Mucosa of descending colon (tissue), 3 donors: ENCODE results near the gene OR6V1. TPM values are rescaled to one million over a fixed set of nuclear protein-coding genes. Genes with fewer than 3 reads are reported as not detected.

Experiments
- ATAC-seq: fragments of 200-7000 bp; cut with Tn5 transposase; one replicate; pipeline ENCODE4 v1.9.1; 2020; ENCODE audit warnings: mild to moderate bottlenecking, moderate library complexity
- DNase-seq, 3 donors: peaks; one replicate each; pipeline ENCODE4 v3.0.0-alpha.2; 2020
- H3K36me3 ChIP-seq: fragments of 200-600 bp; one replicate; pipeline ENCODE4 v1.8.0; 2021; ENCODE audit warnings: low read depth, mild to moderate bottlenecking
- H3K4me1 ChIP-seq: fragments of 200-600 bp; one replicate; pipeline ENCODE4 v1.8.0; 2021; ENCODE audit warnings: low read depth, mild to moderate bottlenecking
- H3K4me3 ChIP-seq: fragments of 200-600 bp; one replicate; pipeline ENCODE4 v1.8.0; 2021; ENCODE audit warnings: mild to moderate bottlenecking
- H3K9me3 ChIP-seq: fragments of 200-600 bp; one replicate; pipeline ENCODE4 v1.8.0; 2021; ENCODE audit warnings: mild to moderate bottlenecking
- intact Hi-C, 2 donors: fragments of 100-400 bp; cut with DNase I in 1 of 2; cut with micrococcal nuclease in 1 of 2; formaldehyde crosslinking; loops; one replicate each; pipeline versions ENCODE4 v1.11.0 to v1.11.1; 2022; cut with DNase I, micrococcal nuclease
- total RNA-seq, 3 donors: library from RNA; stranded (reverse); fragmentation: NEBNext Ultra II Directional in 2 of 3; extraction: Animal tissue kit (Norgen Biotek cat#: 25700) in 2 of 3; gene quantifications; one replicate each; pipeline versions ENCODE4 v1.2.1 to v1.2.4, GENCODE V29; 2021 to 2023
- TF ChIP-seq, protein P1 (sequence below): fragments of 200-600 bp; IDR thresholded peaks from one replicate; pipeline ENCODE4 v1.8.0; 2022; ENCODE audit warnings: antibody characterized with exemption, mild to moderate bottlenecking
- donor health status: DM: no; HTN: no; CAD: no; lungs with moderate emphysema.
- donor health status: DM: no; HTN: no; CAD: no.
- donor health status: DM: no; HTN: yes; CAD: no.

OR6V1 gene
- total RNA-seq, 3 donors from 2014 or later: not detected

DNA sequence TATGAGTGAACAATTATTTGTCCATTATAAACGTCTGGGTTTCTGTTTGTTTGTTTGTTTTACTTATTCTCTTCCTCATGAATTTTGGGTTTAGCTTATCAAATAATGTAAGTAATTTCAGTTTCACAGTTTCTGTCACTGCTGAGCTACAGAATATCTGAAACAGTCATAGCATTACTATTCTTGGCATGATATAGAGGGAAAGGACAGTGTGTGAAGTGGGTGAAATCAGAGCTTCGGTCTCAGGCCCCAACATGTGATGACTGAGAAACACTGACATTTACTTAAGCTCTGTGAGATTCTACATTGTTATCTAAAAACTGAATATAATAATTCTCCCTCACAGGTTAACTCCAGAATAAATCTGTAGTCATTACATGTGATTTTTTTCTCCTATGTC is 8.8 kb upstream of the OR6V1 start:
- H3K4me3 ChIP-seq: no peak overlapping the region
- intact Hi-C loops: no loop called here
- DNase-seq (no peak), ATAC-seq (no peak)
- H3K9me3 ChIP-seq: no peaks in the 10 kb centered on the region
- TF ChIP-seq, protein P1, sequence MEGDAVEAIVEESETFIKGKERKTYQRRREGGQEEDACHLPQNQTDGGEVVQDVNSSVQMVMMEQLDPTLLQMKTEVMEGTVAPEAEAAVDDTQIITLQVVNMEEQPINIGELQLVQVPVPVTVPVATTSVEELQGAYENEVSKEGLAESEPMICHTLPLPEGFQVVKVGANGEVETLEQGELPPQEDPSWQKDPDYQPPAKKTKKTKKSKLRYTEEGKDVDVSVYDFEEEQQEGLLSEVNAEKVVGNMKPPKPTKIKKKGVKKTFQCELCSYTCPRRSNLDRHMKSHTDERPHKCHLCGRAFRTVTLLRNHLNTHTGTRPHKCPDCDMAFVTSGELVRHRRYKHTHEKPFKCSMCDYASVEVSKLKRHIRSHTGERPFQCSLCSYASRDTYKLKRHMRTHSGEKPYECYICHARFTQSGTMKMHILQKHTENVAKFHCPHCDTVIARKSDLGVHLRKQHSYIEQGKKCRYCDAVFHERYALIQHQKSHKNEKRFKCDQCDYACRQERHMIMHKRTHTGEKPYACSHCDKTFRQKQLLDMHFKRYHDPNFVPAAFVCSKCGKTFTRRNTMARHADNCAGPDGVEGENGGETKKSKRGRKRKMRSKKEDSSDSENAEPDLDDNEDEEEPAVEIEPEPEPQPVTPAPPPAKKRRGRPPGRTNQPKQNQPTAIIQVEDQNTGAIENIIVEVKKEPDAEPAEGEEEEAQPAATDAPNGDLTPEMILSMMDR: no peak
- H3K36me3 ChIP-seq: no peaks in the 10 kb centered on the region
- H3K4me1 ChIP-seq: no peaks in the 10 kb centered on the region

DNA sequence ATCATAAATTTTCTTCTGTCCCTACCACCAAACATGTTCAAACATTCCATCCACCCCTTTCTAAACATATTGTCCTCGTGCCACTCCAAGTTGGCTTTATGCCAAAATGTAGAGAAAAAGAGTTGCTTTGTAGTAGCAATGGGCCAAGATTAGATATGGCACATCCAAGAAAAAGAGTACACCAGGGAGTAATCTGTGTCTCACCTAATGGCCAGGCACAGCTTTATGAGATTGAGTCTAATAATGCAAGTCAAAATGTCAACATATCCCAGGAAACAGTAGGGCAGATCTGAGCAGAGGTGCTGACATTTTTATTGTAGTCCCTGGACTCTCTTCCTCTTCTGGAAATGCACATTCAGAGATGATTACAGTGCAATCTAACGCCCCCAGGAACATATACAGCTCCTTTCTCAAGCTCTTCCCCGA is 5.7 kb upstream of the OR6V1 start:
- DNase-seq (no peak), ATAC-seq (peak; percentile 21)
- H3K4me1 ChIP-seq: no peaks in the 10 kb centered on the region
- H3K36me3 ChIP-seq: no peaks in the 10 kb centered on the region
- TF ChIP-seq, protein P1: no peak
- intact Hi-C loops: no loop called here
- no peaks in the 10 kb centered on the region for H3K9me3 ChIP-seq
- H3K4me3 ChIP-seq: no peak overlapping the region

DNA sequence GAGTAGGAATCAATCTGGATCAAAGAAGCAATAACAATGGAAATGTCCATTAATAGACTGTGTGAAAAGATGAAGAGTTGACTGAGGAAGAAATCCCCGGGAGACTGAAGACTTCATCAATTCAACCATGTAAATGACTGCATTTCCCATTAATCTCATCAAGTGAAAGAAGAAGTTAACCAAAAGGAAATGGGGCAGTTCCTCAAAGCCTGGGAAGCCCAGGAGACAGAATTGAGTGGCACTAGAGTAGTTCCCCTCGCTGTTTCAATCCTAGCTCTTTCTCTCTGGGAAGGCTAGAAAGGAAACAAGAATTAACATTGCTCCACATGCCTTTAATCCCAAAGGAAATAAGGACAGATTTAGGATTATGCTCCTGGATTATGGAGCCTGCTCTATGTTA is 4.8 kb upstream of the OR6V1 start:
- intact Hi-C loops: no loop called here
- Histone ChIP-seq H3K36me3 (no peaks in the 10 kb centered on the region), H3K4me1 (no peaks in the 10 kb centered on the region), H3K9me3 (no peaks in the 10 kb centered on the region), H3K4me3 (no peak overlapping the region)
- ATAC-seq (no peak), DNase-seq (no peak)
- TF ChIP-seq, protein P1: no peak

DNA sequence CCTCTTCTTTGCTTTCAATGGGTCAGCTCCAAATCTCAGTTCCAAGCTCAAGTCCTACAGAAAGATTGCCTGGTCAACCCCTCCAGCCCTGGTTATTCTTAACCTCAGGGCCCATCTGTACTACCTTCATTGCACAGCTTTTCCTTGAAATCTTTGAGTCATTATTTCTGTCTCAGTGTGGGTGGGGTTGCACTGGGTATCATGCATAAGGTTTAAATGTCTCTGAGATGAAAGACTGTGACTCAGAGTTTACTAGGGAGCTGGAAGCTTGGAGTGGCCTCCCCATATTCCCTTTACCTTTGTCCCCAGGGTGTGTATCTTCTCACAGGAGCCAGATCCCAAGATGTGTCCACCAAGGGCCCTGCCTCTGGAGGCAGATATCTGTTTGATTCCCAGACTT is 3.3 kb upstream of the OR6V1 start:
- intact Hi-C loops: no loop called here
- TF ChIP-seq, protein P1: no peak
- peak; percentile 41 for ATAC-seq
- no peaks in the 10 kb centered on the region for H3K36me3 ChIP-seq
- no peaks in the 10 kb centered on the region for H3K9me3 ChIP-seq
- no peak for DNase-seq
- no peaks in the 10 kb centered on the region for H3K4me1 ChIP-seq
- H3K4me3 ChIP-seq: no peak overlapping the region

DNA sequence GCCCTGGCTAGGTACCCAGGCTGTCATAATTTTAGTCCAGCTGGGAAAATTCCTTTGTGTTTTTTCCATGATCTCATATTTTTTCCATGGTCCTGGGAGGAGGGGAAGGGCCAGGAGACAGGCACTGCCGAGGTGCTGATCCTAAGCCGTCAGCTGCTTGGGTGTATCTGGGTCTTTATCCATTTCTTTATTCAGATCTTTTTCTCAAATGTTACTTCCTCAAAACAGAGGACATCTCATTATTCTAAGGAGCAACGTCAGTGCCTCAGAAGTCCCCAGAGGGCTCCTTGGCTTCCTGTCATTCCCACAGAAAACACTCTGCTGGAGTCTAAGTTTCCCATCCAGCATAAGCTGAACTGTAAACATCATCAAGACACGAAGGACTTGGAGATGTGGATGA is 2.8 kb upstream of the OR6V1 start:
- H3K4me1 ChIP-seq: no peaks in the 10 kb centered on the region
- intact Hi-C loops: no loop called here
- no peaks in the 10 kb centered on the region for H3K36me3 ChIP-seq
- ATAC-seq (no peak), DNase-seq (no peak)
- TF ChIP-seq, protein P1: no peak
- no peaks in the 10 kb centered on the region for H3K9me3 ChIP-seq
- H3K4me3 ChIP-seq: no peak overlapping the region

DNA sequence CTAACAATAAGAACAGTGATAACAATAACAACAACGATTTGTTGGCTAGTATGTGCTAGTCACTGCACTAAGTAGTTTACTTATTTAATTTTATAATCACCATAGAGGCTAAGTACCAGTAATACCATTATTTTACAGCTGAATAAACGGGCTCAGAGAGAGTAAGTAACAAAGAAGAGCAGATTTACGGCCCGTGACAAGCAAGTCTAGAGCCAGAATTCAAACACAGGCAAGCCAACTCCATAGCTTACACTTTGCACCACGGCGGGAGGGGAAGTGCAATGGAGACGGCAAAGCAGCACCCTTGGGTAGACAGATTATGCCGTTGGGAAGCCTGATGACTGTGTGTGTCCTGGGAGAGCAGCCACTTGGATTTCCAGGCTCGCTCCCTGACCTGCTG is 1.2 kb upstream of the OR6V1 start:
- peak in 1 of 3 donors; percentile 12 for DNase-seq
- intact Hi-C loops: no loop called here
- H3K36me3 ChIP-seq: no peaks in the 10 kb centered on the region
- H3K4me1 ChIP-seq: no peaks in the 10 kb centered on the region
- H3K9me3 ChIP-seq: no peaks in the 10 kb centered on the region
- H3K4me3 ChIP-seq: no peak overlapping the region
- TF ChIP-seq, protein P1: no peak
- ATAC-seq: no peak
